Liver (tissue), 9 donors: ENCODE data around the gene PNPLA3. TPM values are rescaled to one million over a fixed set of nuclear protein-coding genes. Genes with fewer than 3 reads are reported as not detected.

ENCODE experiments used
- DNase-seq: peaks from one replicate; pipeline ENCODE4 v3.0.0-alpha.2; 2017; ENCODE audit warnings: low spot score
- H3K27ac ChIP-seq, 2 donors: one replicate each; pipeline ENCODE4 v1.7.0; 2013; ENCODE audit warnings: inconsistent platforms in 2 of 2, low read length in 2 of 2, control low read depth in 1 of 2, low read depth in 1 of 2, mild to moderate bottlenecking in 1 of 2
- H3K27me3 ChIP-seq, 4 donors: one replicate each; pipeline versions ENCODE4 v1.6.1 to v1.7.0; 2013; ENCODE audit warnings: low read length in 3 of 4, inconsistent platforms in 1 of 4, mild to moderate bottlenecking in 1 of 4, moderate library complexity in 1 of 4; ENCODE audit not compliant: control insufficient read depth in 4 of 4, insufficient read depth in 4 of 4
- H3K36me3 ChIP-seq, 4 donors: one replicate each; pipeline versions ENCODE4 v1.6.1 to v1.7.0; 2013; ENCODE audit warnings: low read length in 3 of 4, mild to moderate bottlenecking in 3 of 4, low read depth in 1 of 4, moderate library complexity in 1 of 4; ENCODE audit not compliant: control insufficient read depth in 4 of 4, insufficient read depth in 3 of 4
- H3K4me1 ChIP-seq, 4 donors: one replicate each; pipeline versions ENCODE4 v1.6.1 to v1.7.0; 2013; ENCODE audit warnings: low read length in 3 of 4, mild to moderate bottlenecking in 3 of 4, moderate library complexity in 1 of 4; ENCODE audit not compliant: control insufficient read depth in 4 of 4, insufficient read depth in 4 of 4
- H3K4me3 ChIP-seq, 3 donors: one replicate each; pipeline versions ENCODE4 v1.6.1 to v1.7.0; 2013; ENCODE audit warnings: low read length in 3 of 3, control low read depth in 1 of 3, low read depth in 1 of 3, mild to moderate bottlenecking in 1 of 3
- H3K9ac ChIP-seq, 2 donors: one replicate each; pipeline ENCODE4 v1.7.0; 2013; ENCODE audit warnings: low read length in 2 of 2, mild to moderate bottlenecking in 2 of 2, moderate library complexity in 2 of 2, control low read depth in 1 of 2, low read depth in 1 of 2
- H3K9me3 ChIP-seq, 4 donors: one replicate each; pipeline versions ENCODE4 v1.6.1 to v1.7.0; 2013; ENCODE audit warnings: low read length in 3 of 4; ENCODE audit not compliant: control insufficient read depth in 4 of 4
- EGR1 ChIP-seq, 2 donors: IDR thresholded peaks; 2 replicates each; pipeline ENCODE4 v1.6.1; 2016 to 2018; ENCODE audit warnings: antibody characterized with exemption in 2 of 2, low read depth in 2 of 2
- FOXA1 ChIP-seq: IDR thresholded peaks from 2 replicates; pipeline ENCODE4 v1.6.1; 2016; ENCODE audit warnings: antibody characterized with exemption
- FOXA2 ChIP-seq: IDR thresholded peaks from 2 replicates; pipeline ENCODE4 v1.6.1; 2016; ENCODE audit warnings: antibody characterized with exemption
- GABPA ChIP-seq, 2 donors: IDR thresholded peaks in 1 of 2; conservative IDR thresholded peaks in 1 of 2; 2 replicates each; pipeline ENCODE4 v1.6.1; 2016; ENCODE audit warnings: antibody characterized with exemption in 2 of 2, mild to moderate bottlenecking in 1 of 2, moderate library complexity in 1 of 2
- HNF4A ChIP-seq, 2 donors: conservative IDR thresholded peaks; 2 replicates each; pipeline ENCODE4 v1.6.1; 2016; ENCODE audit warnings: antibody characterized with exemption in 2 of 2, mild to moderate bottlenecking in 2 of 2
- HNF4G ChIP-seq: IDR thresholded peaks from 2 replicates; pipeline ENCODE4 v1.6.1; 2016; ENCODE audit warnings: antibody characterized with exemption
- JUND ChIP-seq, 2 donors: IDR thresholded peaks; 2 replicates each; pipeline ENCODE4 v1.6.1; 2016; ENCODE audit warnings: antibody characterized with exemption in 2 of 2
- NR2F2 ChIP-seq: IDR thresholded peaks from 2 replicates; pipeline ENCODE4 v1.6.1; 2016; ENCODE audit warnings: antibody characterized with exemption
- RAD21 ChIP-seq, 2 donors: IDR thresholded peaks; 2 replicates each; pipeline ENCODE4 v1.6.1; 2016; ENCODE audit warnings: antibody characterized with exemption in 2 of 2, mild to moderate bottlenecking in 2 of 2
- RXRA ChIP-seq, 2 donors: IDR thresholded peaks; 2 replicates each; pipeline ENCODE4 v1.6.1; 2017 to 2018; ENCODE audit warnings: antibody characterized with exemption in 2 of 2, mild to moderate bottlenecking in 1 of 2
- SP1 ChIP-seq: IDR thresholded peaks from 2 replicates; pipeline ENCODE4 v1.6.1; 2018; ENCODE audit warnings: antibody characterized with exemption, mild to moderate bottlenecking
- TAF1 ChIP-seq: conservative IDR thresholded peaks from 2 replicates; pipeline ENCODE4 v1.6.1; 2016; ENCODE audit warnings: antibody characterized with exemption, mild to moderate bottlenecking
- YY1 ChIP-seq: IDR thresholded peaks from 2 replicates; pipeline ENCODE4 v1.6.1; 2016; ENCODE audit warnings: antibody characterized with exemption, mild to moderate bottlenecking
- WGBS: extraction: QIAGEN DNeasy Blood & Tissue Kit; methylation state at CpG from one replicate; pipeline ENCODE4 v1.1.7; 2013; 5-methylcytosine and 5-hydroxymethylcytosine counted together
- polyA plus RNA-seq, 2 donors: library from polyadenylated mRNA; stranded (reverse) in 1 of 2; unstranded in 1 of 2; fragments of 200-250 nt in 1 of 2; fragments of >200 nt in 1 of 2; fragmentation: Nextera tagmentation in 1 of 2; extraction: Ambion mirVana in 1 of 2; gene quantifications; one replicate each; pipeline versions ENCODE4 v1.2.1 to v1.2.3, GENCODE V29; 2013 to 2015
- total RNA-seq, 2 donors: library from RNA; depleted of rRNA; stranded (reverse); fragments of >200 nt; gene quantifications; one replicate each; pipeline ENCODE4 v1.2.3, GENCODE V29; 2014
- TF ChIP-seq, protein P1 (sequence below): IDR thresholded peaks from 2 replicates; pipeline ENCODE4 v1.6.1; 2016; ENCODE audit warnings: antibody characterized with exemption
- TF ChIP-seq, protein P2 (sequence below): fragments of 150-350 bp; IDR thresholded peaks from 2 replicates; pipeline ENCODE4 v1.5.1; 2017; ENCODE audit warnings: improper control_type of control experiment, low read depth, low read length; ENCODE audit not compliant: missing input control
- TF ChIP-seq, protein P3 (sequence below): IDR thresholded peaks from 2 replicates; pipeline ENCODE4 v1.6.1; 2016; ENCODE audit warnings: antibody characterized with exemption
- TF ChIP-seq, protein P4 (sequence below): IDR thresholded peaks from 2 replicates; pipeline ENCODE4 v1.6.1; 2016; ENCODE audit warnings: antibody characterized with exemption
- TF ChIP-seq, protein P5 (sequence below): IDR thresholded peaks from 2 replicates; pipeline ENCODE4 v1.6.1; 2016; ENCODE audit warnings: antibody characterized with exemption, mild to moderate bottlenecking
- donor health status: healthy.
- donor health status: healthy.
- donor health status: healthy.
- donor health status: healthy.
- donor health status: healthy.

PNPLA3 gene
- total and polyA plus RNA-seq, 4 donors: 15.9 to 59.1 (median 24.8) TPM

DNA sequence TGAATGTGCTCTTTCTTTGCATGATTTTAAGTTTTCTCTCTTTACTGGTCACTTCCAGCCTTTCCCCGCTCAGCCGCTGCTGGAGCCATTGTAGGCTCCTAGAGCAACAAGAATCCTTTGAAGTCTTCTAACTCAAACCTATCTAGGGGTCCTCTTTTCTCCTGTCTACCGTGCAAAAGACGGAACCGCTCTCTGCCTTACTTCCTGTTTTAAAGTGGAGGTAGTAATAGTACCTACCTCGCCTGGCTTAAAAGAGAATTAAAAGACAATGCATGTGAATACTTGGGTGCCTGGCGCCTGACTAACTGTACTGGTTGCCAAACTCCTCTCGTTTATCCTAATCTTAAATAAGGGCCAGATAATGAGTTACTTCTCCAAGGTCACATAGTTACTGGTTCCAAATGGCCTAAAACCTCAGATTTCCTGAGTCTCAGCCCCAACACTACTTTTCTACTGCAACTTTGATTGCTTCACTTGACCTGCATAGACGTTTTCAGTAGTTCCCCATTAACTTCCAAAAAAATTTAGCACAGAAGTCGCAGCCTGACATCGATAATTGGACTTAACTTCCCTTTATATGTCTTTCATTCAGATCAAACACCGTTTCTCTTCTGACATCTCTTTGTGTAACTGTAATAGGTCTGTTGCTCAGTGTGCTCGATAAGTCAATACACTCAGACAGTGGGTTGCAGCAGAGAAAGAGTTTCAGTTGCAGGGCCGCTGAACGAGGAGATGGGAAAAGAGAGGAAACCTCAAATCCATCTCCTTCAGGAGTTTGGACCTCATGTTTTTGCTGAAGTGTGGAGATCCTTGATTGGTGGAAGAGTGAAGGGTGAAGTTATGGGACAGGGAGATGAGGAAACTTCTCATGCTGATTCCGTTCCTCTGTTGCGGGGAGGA lies 32.5 kb downstream of the PNPLA3 start:
- Histone ChIP-seq H3K36me3 (no peaks in the 10 kb centered on the region), H3K27ac (peak overlapping the region; percentile 67 to 87), H3K4me3 (peak overlapping the region; percentile 76 to 97 (median 79)), H3K27me3 (no peaks in the 10 kb centered on the region), H3K9ac (peak overlapping the region; percentile 69 to 73), H3K4me1 (peaks cover 6 to 33% (median 22%) of the 10 kb centered on the region in 4 donors), H3K9me3 (no peaks in the 10 kb centered on the region)
- no peak for DNase-seq
- no peak for TF ChIP-seq FOXA2
- no peak for TF ChIP-seq HNF4G
- no peak for TF ChIP-seq EGR1 (IDR thresholded peaks at IDR 0.05; ENCODE audit: low read depth in 2 of 2)
- TF ChIP-seq TAF1: no peak
- TF ChIP-seq RXRA (IDR thresholded peaks at IDR 0.05): no peak
- TF ChIP-seq, protein P1, sequence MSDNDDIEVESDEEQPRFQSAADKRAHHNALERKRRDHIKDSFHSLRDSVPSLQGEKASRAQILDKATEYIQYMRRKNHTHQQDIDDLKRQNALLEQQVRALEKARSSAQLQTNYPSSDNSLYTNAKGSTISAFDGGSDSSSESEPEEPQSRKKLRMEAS: no peak
- TF ChIP-seq, protein P2, sequence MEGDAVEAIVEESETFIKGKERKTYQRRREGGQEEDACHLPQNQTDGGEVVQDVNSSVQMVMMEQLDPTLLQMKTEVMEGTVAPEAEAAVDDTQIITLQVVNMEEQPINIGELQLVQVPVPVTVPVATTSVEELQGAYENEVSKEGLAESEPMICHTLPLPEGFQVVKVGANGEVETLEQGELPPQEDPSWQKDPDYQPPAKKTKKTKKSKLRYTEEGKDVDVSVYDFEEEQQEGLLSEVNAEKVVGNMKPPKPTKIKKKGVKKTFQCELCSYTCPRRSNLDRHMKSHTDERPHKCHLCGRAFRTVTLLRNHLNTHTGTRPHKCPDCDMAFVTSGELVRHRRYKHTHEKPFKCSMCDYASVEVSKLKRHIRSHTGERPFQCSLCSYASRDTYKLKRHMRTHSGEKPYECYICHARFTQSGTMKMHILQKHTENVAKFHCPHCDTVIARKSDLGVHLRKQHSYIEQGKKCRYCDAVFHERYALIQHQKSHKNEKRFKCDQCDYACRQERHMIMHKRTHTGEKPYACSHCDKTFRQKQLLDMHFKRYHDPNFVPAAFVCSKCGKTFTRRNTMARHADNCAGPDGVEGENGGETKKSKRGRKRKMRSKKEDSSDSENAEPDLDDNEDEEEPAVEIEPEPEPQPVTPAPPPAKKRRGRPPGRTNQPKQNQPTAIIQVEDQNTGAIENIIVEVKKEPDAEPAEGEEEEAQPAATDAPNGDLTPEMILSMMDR: no peak
- TF ChIP-seq RAD21 (IDR thresholded peaks at IDR 0.05): no peak
- TF ChIP-seq, protein P3, sequence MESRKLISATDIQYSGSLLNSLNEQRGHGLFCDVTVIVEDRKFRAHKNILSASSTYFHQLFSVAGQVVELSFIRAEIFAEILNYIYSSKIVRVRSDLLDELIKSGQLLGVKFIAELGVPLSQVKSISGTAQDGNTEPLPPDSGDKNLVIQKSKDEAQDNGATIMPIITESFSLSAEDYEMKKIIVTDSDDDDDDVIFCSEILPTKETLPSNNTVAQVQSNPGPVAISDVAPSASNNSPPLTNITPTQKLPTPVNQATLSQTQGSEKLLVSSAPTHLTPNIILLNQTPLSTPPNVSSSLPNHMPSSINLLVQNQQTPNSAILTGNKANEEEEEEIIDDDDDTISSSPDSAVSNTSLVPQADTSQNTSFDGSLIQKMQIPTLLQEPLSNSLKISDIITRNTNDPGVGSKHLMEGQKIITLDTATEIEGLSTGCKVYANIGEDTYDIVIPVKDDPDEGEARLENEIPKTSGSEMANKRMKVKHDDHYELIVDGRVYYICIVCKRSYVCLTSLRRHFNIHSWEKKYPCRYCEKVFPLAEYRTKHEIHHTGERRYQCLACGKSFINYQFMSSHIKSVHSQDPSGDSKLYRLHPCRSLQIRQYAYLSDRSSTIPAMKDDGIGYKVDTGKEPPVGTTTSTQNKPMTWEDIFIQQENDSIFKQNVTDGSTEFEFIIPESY: no peak
- no peak for TF ChIP-seq HNF4A (conservative IDR thresholded peaks at IDR 0.05)
- TF ChIP-seq SP1: no peak
- no peak for TF ChIP-seq JUND (IDR thresholded peaks at IDR 0.05)
- TF ChIP-seq, protein P4, sequence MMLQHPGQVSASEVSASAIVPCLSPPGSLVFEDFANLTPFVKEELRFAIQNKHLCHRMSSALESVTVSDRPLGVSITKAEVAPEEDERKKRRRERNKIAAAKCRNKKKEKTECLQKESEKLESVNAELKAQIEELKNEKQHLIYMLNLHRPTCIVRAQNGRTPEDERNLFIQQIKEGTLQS: no peak
- TF ChIP-seq, protein P5, sequence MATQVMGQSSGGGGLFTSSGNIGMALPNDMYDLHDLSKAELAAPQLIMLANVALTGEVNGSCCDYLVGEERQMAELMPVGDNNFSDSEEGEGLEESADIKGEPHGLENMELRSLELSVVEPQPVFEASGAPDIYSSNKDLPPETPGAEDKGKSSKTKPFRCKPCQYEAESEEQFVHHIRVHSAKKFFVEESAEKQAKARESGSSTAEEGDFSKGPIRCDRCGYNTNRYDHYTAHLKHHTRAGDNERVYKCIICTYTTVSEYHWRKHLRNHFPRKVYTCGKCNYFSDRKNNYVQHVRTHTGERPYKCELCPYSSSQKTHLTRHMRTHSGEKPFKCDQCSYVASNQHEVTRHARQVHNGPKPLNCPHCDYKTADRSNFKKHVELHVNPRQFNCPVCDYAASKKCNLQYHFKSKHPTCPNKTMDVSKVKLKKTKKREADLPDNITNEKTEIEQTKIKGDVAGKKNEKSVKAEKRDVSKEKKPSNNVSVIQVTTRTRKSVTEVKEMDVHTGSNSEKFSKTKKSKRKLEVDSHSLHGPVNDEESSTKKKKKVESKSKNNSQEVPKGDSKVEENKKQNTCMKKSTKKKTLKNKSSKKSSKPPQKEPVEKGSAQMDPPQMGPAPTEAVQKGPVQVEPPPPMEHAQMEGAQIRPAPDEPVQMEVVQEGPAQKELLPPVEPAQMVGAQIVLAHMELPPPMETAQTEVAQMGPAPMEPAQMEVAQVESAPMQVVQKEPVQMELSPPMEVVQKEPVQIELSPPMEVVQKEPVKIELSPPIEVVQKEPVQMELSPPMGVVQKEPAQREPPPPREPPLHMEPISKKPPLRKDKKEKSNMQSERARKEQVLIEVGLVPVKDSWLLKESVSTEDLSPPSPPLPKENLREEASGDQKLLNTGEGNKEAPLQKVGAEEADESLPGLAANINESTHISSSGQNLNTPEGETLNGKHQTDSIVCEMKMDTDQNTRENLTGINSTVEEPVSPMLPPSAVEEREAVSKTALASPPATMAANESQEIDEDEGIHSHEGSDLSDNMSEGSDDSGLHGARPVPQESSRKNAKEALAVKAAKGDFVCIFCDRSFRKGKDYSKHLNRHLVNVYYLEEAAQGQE: no peak
- no peak for TF ChIP-seq GABPA (IDR thresholded peaks at IDR 0.05 in 1 of 2, conservative IDR thresholded peaks at IDR 0.05 in 1 of 2)
- no peak for TF ChIP-seq YY1
- TF ChIP-seq NR2F2: no peak
- no peak for TF ChIP-seq FOXA1
- 29% methylated on average over 17 of the region's 17 CpGs for WGBS
